H1 (cell line): Measurements from ENCODE around the gene YIPF3. TPM values are rescaled to one million over a fixed set of nuclear protein-coding genes. Genes with fewer than 3 reads are reported as not detected.

ENCODE experiments used
- CTCF ChIA-PET: fragments of 300-600 bp; sonication (Branson Sonifier 250); formaldehyde crosslinking; loops from one replicate; lab custom pipeline; 2021; ENCODE audit not compliant: partially characterized antibody; lab: Charles Lee
- POLR2A ChIA-PET: fragments of 300-600 bp; sonication (Branson Sonifier 250); formaldehyde crosslinking; loops from one replicate; lab custom pipeline; 2021; ENCODE audit warnings: inconsistent platforms; ENCODE audit not compliant: partially characterized antibody; lab: Charles Lee
- DNase-seq, 2 experiments: peaks; one replicate each; pipeline versions ENCODE4 v3.0.0 to v3.0.0-alpha.2; 2010 to 2022; ENCODE audit warnings: low spot score in 2 of 2, low read depth in 1 of 2, mixed read lengths in 1 of 2
- FAIRE-seq: peaks from 2 replicates; lab custom pipeline; 2011; peaks lifted over from hg19 to GRCh38; lab: Jason Lieb, UNC
- H2AFZ ChIP-seq: 2 replicates; pipeline ENCODE4 v1.8.1; 2012; ENCODE audit warnings: low read length, inconsistent platforms
- H2AK5ac ChIP-seq: 2 replicates; pipeline ENCODE4 v1.6.1; 2013; ENCODE audit warnings: low read depth, low read length
- H2BK120ac ChIP-seq: replicated peaks from 2 replicates; pipeline ENCODE3; 2013; ENCODE audit warnings: low read depth, low read length, inconsistent platforms
- H2BK12ac ChIP-seq: 2 replicates; pipeline ENCODE4 v1.6.1; 2013; ENCODE audit warnings: low read depth, low read length
- H2BK15ac ChIP-seq: 2 replicates; pipeline ENCODE4 v1.6.1; 2013; ENCODE audit warnings: low read length
- H2BK20ac ChIP-seq: 2 replicates; pipeline ENCODE4 v1.6.1; 2013; ENCODE audit warnings: low read length
- H2BK5ac ChIP-seq: 2 replicates; pipeline ENCODE4 v1.6.1; 2013; ENCODE audit warnings: low read depth, low read length
- H3K14ac ChIP-seq: 2 replicates; pipeline ENCODE4 v1.6.1; 2013; ENCODE audit warnings: inconsistent platforms; ENCODE audit not compliant: insufficient read length
- H3K18ac ChIP-seq: 2 replicates; pipeline ENCODE4 v1.6.1; 2013; ENCODE audit warnings: low read length; ENCODE audit errors: extremely low read depth
- H3K23ac ChIP-seq: 2 replicates; pipeline ENCODE4 v1.6.1; 2013; ENCODE audit warnings: inconsistent platforms; ENCODE audit not compliant: insufficient read length
- H3K23me2 ChIP-seq: 2 replicates; pipeline ENCODE4 v1.6.1; 2013; ENCODE audit warnings: low read depth, low read length
- H3K27ac ChIP-seq: 2 replicates; pipeline ENCODE4 v1.6.1; 2011; ENCODE audit warnings: low read depth, low read length, inconsistent platforms
- H3K27me3 ChIP-seq, 4 experiments: replicated peaks in 1 of 4; 1 replicate in 1 of 4; 2 replicates in 3 of 4; pipeline versions ENCODE4 v1.6.1 to v1.8.1; 2011 to 2013; ENCODE audit warnings: low read length in 3 of 4, mild to moderate bottlenecking in 3 of 4, inconsistent platforms in 2 of 4, mixed read lengths in 2 of 4, moderate library complexity in 1 of 4; ENCODE audit not compliant: control insufficient read depth in 3 of 4, insufficient read depth in 3 of 4; ENCODE audit errors: extremely low read depth in 1 of 4
- H3K36me3 ChIP-seq, 4 experiments: 2 replicates each; pipeline versions ENCODE4 v1.6.1 to v1.8.1; 2011 to 2013; ENCODE audit warnings: mild to moderate bottlenecking in 4 of 4, low read length in 3 of 4, moderate library complexity in 2 of 4, control low read depth in 1 of 4, inconsistent platforms in 1 of 4; ENCODE audit not compliant: insufficient read depth in 4 of 4, control insufficient read depth in 2 of 4
- H3K4ac ChIP-seq: replicated peaks from 2 replicates; pipeline ENCODE3; 2013; ENCODE audit warnings: low read length, low read depth, mixed read lengths, inconsistent platforms; ENCODE audit not compliant: insufficient read length
- H3K4me1 ChIP-seq, 4 experiments: replicated peaks in 1 of 4; 1 replicate in 1 of 4; 2 replicates in 3 of 4; pipeline versions ENCODE4 v1.6.1 to v1.8.1; 2011 to 2013; ENCODE audit warnings: low read length in 3 of 4, inconsistent platforms in 2 of 4, mixed read lengths in 1 of 4; ENCODE audit not compliant: insufficient read depth in 4 of 4, control insufficient read depth in 3 of 4
- H3K4me2 ChIP-seq, 2 experiments: 2 replicates each; pipeline versions ENCODE4 v1.6.1 to v1.8.1; 2011 to 2013; ENCODE audit warnings: low read depth in 2 of 2, low read length in 2 of 2, control low read depth in 1 of 2, inconsistent platforms in 1 of 2, mild to moderate bottlenecking in 1 of 2; ENCODE audit not compliant: insufficient read depth in 1 of 2
- H3K4me3 ChIP-seq, 4 experiments: fragments of 200-600, 300-600 bp in 1 of 4; sonication (generic), shearing (Covaris generic), sonication (Bioruptor Twin) in 1 of 4; 2 replicates each; pipeline versions ENCODE4 v1.5.1 to v1.8.1; 2011 to 2016; ENCODE audit warnings: low read length in 4 of 4, low read depth in 3 of 4, control low read depth in 2 of 4, inconsistent platforms in 2 of 4, mild to moderate bottlenecking in 2 of 4, mixed read lengths in 1 of 4, moderate library complexity in 1 of 4; ENCODE audit not compliant: insufficient read depth in 2 of 4; ENCODE audit errors: extremely low read depth in 1 of 4
- H3K56ac ChIP-seq: replicated peaks from 2 replicates; pipeline ENCODE3; 2013; ENCODE audit warnings: low read depth, mild to moderate bottlenecking, mixed read lengths, low read length, inconsistent platforms; ENCODE audit not compliant: insufficient read length
- H3K79me1 ChIP-seq: 2 replicates; pipeline ENCODE4 v1.6.1; 2013; ENCODE audit warnings: low read depth, low read length, control low read depth
- H3K79me2 ChIP-seq, 2 experiments: 2 replicates each; pipeline versions ENCODE4 v1.6.1 to v1.8.1; 2012 to 2013; ENCODE audit warnings: low read length in 2 of 2, mild to moderate bottlenecking in 2 of 2, inconsistent platforms in 1 of 2; ENCODE audit not compliant: insufficient read depth in 2 of 2, control insufficient read depth in 1 of 2
- H3K9ac ChIP-seq, 4 experiments: replicated peaks in 1 of 4; 1 replicate in 1 of 4; 2 replicates in 3 of 4; pipeline versions ENCODE4 v1.6.1 to v1.8.1; 2011 to 2013; ENCODE audit warnings: low read depth in 3 of 4, low read length in 3 of 4, control low read depth in 2 of 4, mild to moderate bottlenecking in 2 of 4, moderate library complexity in 2 of 4, inconsistent platforms in 1 of 4; ENCODE audit errors: extremely low read depth in 1 of 4
- H3K9me3 ChIP-seq, 2 experiments: 2 replicates each; pipeline versions ENCODE4 v1.6.1 to v1.8.1; 2012 to 2013; ENCODE audit warnings: mild to moderate bottlenecking in 2 of 2, moderate library complexity in 2 of 2, control low read depth in 1 of 2, inconsistent platforms in 1 of 2, low read depth in 1 of 2, low read length in 1 of 2, mixed read lengths in 1 of 2; ENCODE audit not compliant: insufficient read depth in 2 of 2
- H4K20me1 ChIP-seq, 2 experiments: replicated peaks in 1 of 2; 2 replicates each; pipeline versions ENCODE3 to v1.8.1; 2011 to 2013; ENCODE audit warnings: inconsistent platforms in 2 of 2, low read length in 2 of 2, mild to moderate bottlenecking in 1 of 2; ENCODE audit not compliant: insufficient read depth in 2 of 2, control insufficient read depth in 1 of 2
- H4K5ac ChIP-seq: 2 replicates; pipeline ENCODE4 v1.6.1; 2013; ENCODE audit warnings: low read length, low read depth, mixed read lengths, inconsistent platforms; ENCODE audit not compliant: insufficient read length
- H4K8ac ChIP-seq: 2 replicates; pipeline ENCODE4 v1.8.0; 2013; ENCODE audit warnings: mild to moderate bottlenecking, moderate library complexity, low read length, inconsistent platforms; ENCODE audit not compliant: insufficient read depth; ENCODE audit errors: extremely low read depth
- H4K91ac ChIP-seq: replicated peaks from 2 replicates; pipeline ENCODE3; 2013; ENCODE audit warnings: low read length, mixed read lengths, inconsistent platforms; ENCODE audit not compliant: insufficient read length
- BRCA1 ChIP-seq: IDR thresholded peaks from 2 replicates; pipeline ENCODE4 v1.6.1; 2012; ENCODE audit warnings: low read depth, low read length, improper control_type of control experiment
- E2F6 ChIP-seq: IDR thresholded peaks from 2 replicates; pipeline ENCODE4 v1.6.1; 2012; ENCODE audit warnings: inconsistent platforms
- EGR1 ChIP-seq: IDR thresholded peaks from 2 replicates; pipeline ENCODE4 v1.6.1; 2011; ENCODE audit warnings: low read depth, low read length, borderline replicate concordance
- HDAC2 ChIP-seq, 2 experiments: fragments of 300-600 bp in 1 of 2; sonication (generic) in 1 of 2; IDR thresholded peaks; 2 replicates each; pipeline ENCODE4 v1.6.1; 2011 to 2012; ENCODE audit warnings: low read depth in 2 of 2, low read length in 2 of 2, mild to moderate bottlenecking in 2 of 2, moderate library complexity in 2 of 2, borderline replicate concordance in 1 of 2, inconsistent platforms in 1 of 2
- HDAC6 ChIP-seq: IDR thresholded peaks from one replicate; pipeline ENCODE4 v1.7.1; 2012; ENCODE audit warnings: low read depth, mild to moderate bottlenecking, inconsistent platforms, low read length, moderate library complexity
- KDM4A ChIP-seq: IDR thresholded peaks from one replicate; pipeline ENCODE4 v1.7.1; 2012; ENCODE audit warnings: low read depth, mild to moderate bottlenecking, moderate library complexity, low read length, inconsistent platforms; ENCODE audit not compliant: severe bottlenecking
- NANOG ChIP-seq: IDR thresholded peaks from 2 replicates; pipeline ENCODE4 v1.6.1; 2011; ENCODE audit warnings: low read length, low read depth, mild to moderate bottlenecking, inconsistent platforms; ENCODE audit not compliant: insufficient read depth, poor library complexity, severe bottlenecking
- RFX5 ChIP-seq: IDR thresholded peaks from 2 replicates; pipeline ENCODE4 v1.6.1; 2011; ENCODE audit warnings: low read depth, low read length, improper control_type of control experiment, borderline replicate concordance
- SAP30 ChIP-seq: fragments of 300-600 bp; sonication (generic); IDR thresholded peaks from 2 replicates; pipeline ENCODE4 v1.7.1; 2012; ENCODE audit warnings: low read length, moderate library complexity, mild to moderate bottlenecking, inconsistent platforms; ENCODE audit not compliant: insufficient read depth, insufficient replicate concordance
- SP4 ChIP-seq: IDR thresholded peaks from 2 replicates; pipeline ENCODE4 v1.6.1; 2012; ENCODE audit warnings: low read length, inconsistent platforms
- SRF ChIP-seq: IDR thresholded peaks from 2 replicates; pipeline ENCODE4 v1.6.1; 2011; ENCODE audit warnings: mild to moderate bottlenecking, low read depth, low read length, moderate library complexity
- ZNF274 ChIP-seq: IDR thresholded peaks from 2 replicates; pipeline ENCODE4 v1.7.0; 2012; ENCODE audit warnings: low read length, borderline replicate concordance; ENCODE audit errors: extremely low read depth
- WGBS, 2 experiments: shearing (Covaris generic) in 1 of 2; methylation state at CpG; one replicate each; pipeline versions ENCODE4 v1.1.6 to v1.1.7; 2013 to 2015; ENCODE audit warnings: low lambda C conversion rate in 2 of 2, mixed read lengths in 2 of 2, inconsistent platforms in 1 of 2, low coverage in 1 of 2, missing lambda C conversion rate in 1 of 2; ENCODE audit not compliant: insufficient replicate concordance in 2 of 2, insufficient coverage in 1 of 2, insufficient read length in 1 of 2; ENCODE audit errors: extremely low coverage in 1 of 2, missing lambda C conversion rate in 1 of 2; 5-methylcytosine and 5-hydroxymethylcytosine counted together
- polyA plus RNA-seq, 7 experiments: library from polyadenylated mRNA; depleted of rRNA in 3 of 7; stranded (reverse) in 5 of 7; unstranded in 2 of 7; fragments of >200 nt in 5 of 7; fragments of 200-250 nt in 2 of 7; gene quantifications; 1 replicate in 5 of 7; 2 replicates in 1 of 7; 4 replicates in 1 of 7; pipeline versions ENCODE4 v1.2.1 to v1.2.3, GENCODE V29; 2011 to 2013; ENCODE audit warnings: missing spikeins in 2 of 7, mixed read lengths in 2 of 7
- total RNA-seq: library from RNA; stranded (reverse); fragmentation: NEBNext Ultra II Directional; extraction: Animal tissue kit (Norgen Biotek cat#: 25700); gene quantifications from 2 replicates; pipeline ENCODE4 v1.2.1, GENCODE V29; 2021

YIPF3 gene
- total and polyA plus RNA-seq, 2 of the 8 experiments (the other 6 are each of a cell fraction or from before 2014, with no cell fraction given), result 77.2 to 225 TPM

- no peak for DNase-seq
- no peak overlapping the region for H4K8ac ChIP-seq
- no peaks in the 10 kb centered on the region for H3K9me3 ChIP-seq
- H3K79me2 ChIP-seq, result peaks cover 4 to 42% of the 10 kb centered on the region in 2 experiments; a peak in 3 of 4 replicates
- H3K9ac ChIP-seq, result no peak overlapping the region
- H3K27ac ChIP-seq, result no peak overlapping the region
- H2AK5ac ChIP-seq, result no peak overlapping the region
- H3K4me3 ChIP-seq, result no peak overlapping the region
- H3K56ac ChIP-seq, result no peak overlapping the region
- H4K91ac ChIP-seq, result no peak overlapping the region
- H3K14ac ChIP-seq, result no peak overlapping the region
- H4K5ac ChIP-seq, result no peak overlapping the region
- H3K79me1 ChIP-seq, result peaks cover 26% of the 10 kb centered on the region
- H2AFZ ChIP-seq, result no peak overlapping the region
- no peak overlapping the region for H2BK5ac ChIP-seq
- H2BK15ac ChIP-seq, result no peak overlapping the region
- no peak overlapping the region for H3K4me2 ChIP-seq
- H3K27me3 ChIP-seq, result no peaks in the 10 kb centered on the region
- no peak overlapping the region for H2BK120ac ChIP-seq
- H3K4ac ChIP-seq, result no peak overlapping the region
- 91% methylated on average over 4 of the region's 6 CpGs; no CpG with 5 or more reads in 1 of the 2 experiments for WGBS, 2 experiments
- no peak overlapping the region for H2BK12ac ChIP-seq
- peaks cover 15 to 34% of the 10 kb centered on the region in 2 experiments for H4K20me1 ChIP-seq
- peaks cover 8 to 13% (median 9%) of the 10 kb centered on the region in 4 experiments; a peak in 7 of 8 replicates for H3K36me3 ChIP-seq
- no peak overlapping the region for H2BK20ac ChIP-seq
- ChIA-PET CTCF (interaction anchor here (1.0 to 32.9 kb wide), 7 partner anchors 6 to 116 kb away, joined by 3 to 536 read pairs (median 4); partner anchors contain the start of genes DLK2, LRRC73 and TJAP1), POLR2A (interaction anchor here (1.2 to 5.6 kb wide), 5 partner anchors 9 to 23 kb away, joined by 3 to 27 read pairs (median 6); partner anchors contain the start of genes POLR1C, TJAP1 and YIPF3)
- no peak overlapping the region for H3K23ac ChIP-seq
- no peak for FAIRE-seq
- no peaks in the 10 kb centered on the region for H3K23me2 ChIP-seq
- peaks cover 7 to 19% (median 14%) of the 10 kb centered on the region in 4 experiments for H3K4me1 ChIP-seq
- TF ChIP-seq HDAC2 (IDR thresholded peaks at IDR 0.05; ENCODE audit: borderline replicate concordance in 1 of 2, low read depth in 2 of 2, low read length in 2 of 2) (no peak), RFX5 (no peak), KDM4A (no peak), ZNF274 (no peak), SP4 (no peak), BRCA1 (no peak), SAP30 (no peak), EGR1 (no peak), HDAC6 (no peak), E2F6 (no peak), SRF (no peak), NANOG (no peak)
- H3K18ac ChIP-seq, result no peak overlapping the region
These were observed 22.4 kb downstream of the YIPF3 start for GRCh38 chr6:43494321-43494720.
